H1 (cell line): Measurements from ENCODE around the gene LPIN2. TPM values are rescaled to one million over a fixed set of nuclear protein-coding genes. Genes with fewer than 3 reads are reported as not detected.

Experiments used
- CTCF ChIA-PET: fragments of 300-600 bp; sonication (Branson Sonifier 250); formaldehyde crosslinking; loops from one replicate; lab custom pipeline; 2021; ENCODE audit not compliant: partially characterized antibody; lab: Charles Lee
- POLR2A ChIA-PET: fragments of 300-600 bp; sonication (Branson Sonifier 250); formaldehyde crosslinking; loops from one replicate; lab custom pipeline; 2021; ENCODE audit warnings: inconsistent platforms; ENCODE audit not compliant: partially characterized antibody; lab: Charles Lee
- DNase-seq, 2 experiments: peaks; one replicate each; pipeline versions ENCODE4 v3.0.0 to v3.0.0-alpha.2; 2010 to 2022; ENCODE audit warnings: low spot score in 2 of 2, low read depth in 1 of 2, mixed read lengths in 1 of 2
- FAIRE-seq: peaks from 2 replicates; lab custom pipeline; 2011; peaks lifted over from hg19 to GRCh38; lab: Jason Lieb, UNC
- H2AFZ ChIP-seq: 2 replicates; pipeline ENCODE4 v1.8.1; 2012; ENCODE audit warnings: low read length, inconsistent platforms
- H2AK5ac ChIP-seq: 2 replicates; pipeline ENCODE4 v1.6.1; 2013; ENCODE audit warnings: low read depth, low read length
- H2BK120ac ChIP-seq: replicated peaks from 2 replicates; pipeline ENCODE3; 2013; ENCODE audit warnings: low read depth, low read length, inconsistent platforms
- H2BK12ac ChIP-seq: 2 replicates; pipeline ENCODE4 v1.6.1; 2013; ENCODE audit warnings: low read depth, low read length
- H2BK15ac ChIP-seq: 2 replicates; pipeline ENCODE4 v1.6.1; 2013; ENCODE audit warnings: low read length
- H2BK20ac ChIP-seq: 2 replicates; pipeline ENCODE4 v1.6.1; 2013; ENCODE audit warnings: low read length
- H2BK5ac ChIP-seq: 2 replicates; pipeline ENCODE4 v1.6.1; 2013; ENCODE audit warnings: low read depth, low read length
- H3K14ac ChIP-seq: 2 replicates; pipeline ENCODE4 v1.6.1; 2013; ENCODE audit warnings: inconsistent platforms; ENCODE audit not compliant: insufficient read length
- H3K18ac ChIP-seq: 2 replicates; pipeline ENCODE4 v1.6.1; 2013; ENCODE audit warnings: low read length; ENCODE audit errors: extremely low read depth
- H3K23ac ChIP-seq: 2 replicates; pipeline ENCODE4 v1.6.1; 2013; ENCODE audit warnings: inconsistent platforms; ENCODE audit not compliant: insufficient read length
- H3K23me2 ChIP-seq: 2 replicates; pipeline ENCODE4 v1.6.1; 2013; ENCODE audit warnings: low read depth, low read length
- H3K27ac ChIP-seq: 2 replicates; pipeline ENCODE4 v1.6.1; 2011; ENCODE audit warnings: low read depth, low read length, inconsistent platforms
- H3K27me3 ChIP-seq, 4 experiments: replicated peaks in 1 of 4; 1 replicate in 1 of 4; 2 replicates in 3 of 4; pipeline versions ENCODE4 v1.6.1 to v1.8.1; 2011 to 2013; ENCODE audit warnings: low read length in 3 of 4, mild to moderate bottlenecking in 3 of 4, inconsistent platforms in 2 of 4, mixed read lengths in 2 of 4, moderate library complexity in 1 of 4; ENCODE audit not compliant: control insufficient read depth in 3 of 4, insufficient read depth in 3 of 4; ENCODE audit errors: extremely low read depth in 1 of 4
- H3K36me3 ChIP-seq, 4 experiments: 2 replicates each; pipeline versions ENCODE4 v1.6.1 to v1.8.1; 2011 to 2013; ENCODE audit warnings: mild to moderate bottlenecking in 4 of 4, low read length in 3 of 4, moderate library complexity in 2 of 4, control low read depth in 1 of 4, inconsistent platforms in 1 of 4; ENCODE audit not compliant: insufficient read depth in 4 of 4, control insufficient read depth in 2 of 4
- H3K4ac ChIP-seq: replicated peaks from 2 replicates; pipeline ENCODE3; 2013; ENCODE audit warnings: low read length, low read depth, mixed read lengths, inconsistent platforms; ENCODE audit not compliant: insufficient read length
- H3K4me1 ChIP-seq, 4 experiments: replicated peaks in 1 of 4; 1 replicate in 1 of 4; 2 replicates in 3 of 4; pipeline versions ENCODE4 v1.6.1 to v1.8.1; 2011 to 2013; ENCODE audit warnings: low read length in 3 of 4, inconsistent platforms in 2 of 4, mixed read lengths in 1 of 4; ENCODE audit not compliant: insufficient read depth in 4 of 4, control insufficient read depth in 3 of 4
- H3K4me2 ChIP-seq, 2 experiments: 2 replicates each; pipeline versions ENCODE4 v1.6.1 to v1.8.1; 2011 to 2013; ENCODE audit warnings: low read depth in 2 of 2, low read length in 2 of 2, control low read depth in 1 of 2, inconsistent platforms in 1 of 2, mild to moderate bottlenecking in 1 of 2; ENCODE audit not compliant: insufficient read depth in 1 of 2
- H3K4me3 ChIP-seq, 4 experiments: fragments of 200-600, 300-600 bp in 1 of 4; sonication (generic), shearing (Covaris generic), sonication (Bioruptor Twin) in 1 of 4; 2 replicates each; pipeline versions ENCODE4 v1.5.1 to v1.8.1; 2011 to 2016; ENCODE audit warnings: low read length in 4 of 4, low read depth in 3 of 4, control low read depth in 2 of 4, inconsistent platforms in 2 of 4, mild to moderate bottlenecking in 2 of 4, mixed read lengths in 1 of 4, moderate library complexity in 1 of 4; ENCODE audit not compliant: insufficient read depth in 2 of 4; ENCODE audit errors: extremely low read depth in 1 of 4
- H3K56ac ChIP-seq: replicated peaks from 2 replicates; pipeline ENCODE3; 2013; ENCODE audit warnings: low read depth, mild to moderate bottlenecking, mixed read lengths, low read length, inconsistent platforms; ENCODE audit not compliant: insufficient read length
- H3K79me1 ChIP-seq: 2 replicates; pipeline ENCODE4 v1.6.1; 2013; ENCODE audit warnings: low read depth, low read length, control low read depth
- H3K79me2 ChIP-seq, 2 experiments: 2 replicates each; pipeline versions ENCODE4 v1.6.1 to v1.8.1; 2012 to 2013; ENCODE audit warnings: low read length in 2 of 2, mild to moderate bottlenecking in 2 of 2, inconsistent platforms in 1 of 2; ENCODE audit not compliant: insufficient read depth in 2 of 2, control insufficient read depth in 1 of 2
- H3K9ac ChIP-seq, 4 experiments: replicated peaks in 1 of 4; 1 replicate in 1 of 4; 2 replicates in 3 of 4; pipeline versions ENCODE4 v1.6.1 to v1.8.1; 2011 to 2013; ENCODE audit warnings: low read depth in 3 of 4, low read length in 3 of 4, control low read depth in 2 of 4, mild to moderate bottlenecking in 2 of 4, moderate library complexity in 2 of 4, inconsistent platforms in 1 of 4; ENCODE audit errors: extremely low read depth in 1 of 4
- H3K9me3 ChIP-seq, 2 experiments: 2 replicates each; pipeline versions ENCODE4 v1.6.1 to v1.8.1; 2012 to 2013; ENCODE audit warnings: mild to moderate bottlenecking in 2 of 2, moderate library complexity in 2 of 2, control low read depth in 1 of 2, inconsistent platforms in 1 of 2, low read depth in 1 of 2, low read length in 1 of 2, mixed read lengths in 1 of 2; ENCODE audit not compliant: insufficient read depth in 2 of 2
- H4K20me1 ChIP-seq, 2 experiments: replicated peaks in 1 of 2; 2 replicates each; pipeline versions ENCODE3 to v1.8.1; 2011 to 2013; ENCODE audit warnings: inconsistent platforms in 2 of 2, low read length in 2 of 2, mild to moderate bottlenecking in 1 of 2; ENCODE audit not compliant: insufficient read depth in 2 of 2, control insufficient read depth in 1 of 2
- H4K5ac ChIP-seq: 2 replicates; pipeline ENCODE4 v1.6.1; 2013; ENCODE audit warnings: low read length, low read depth, mixed read lengths, inconsistent platforms; ENCODE audit not compliant: insufficient read length
- H4K8ac ChIP-seq: 2 replicates; pipeline ENCODE4 v1.8.0; 2013; ENCODE audit warnings: mild to moderate bottlenecking, moderate library complexity, low read length, inconsistent platforms; ENCODE audit not compliant: insufficient read depth; ENCODE audit errors: extremely low read depth
- H4K91ac ChIP-seq: replicated peaks from 2 replicates; pipeline ENCODE3; 2013; ENCODE audit warnings: low read length, mixed read lengths, inconsistent platforms; ENCODE audit not compliant: insufficient read length
- CEBPB ChIP-seq: IDR thresholded peaks from 2 replicates; pipeline ENCODE4 v1.6.1; 2012; ENCODE audit warnings: low read depth, low read length
- GABPA ChIP-seq: IDR thresholded peaks from 2 replicates; pipeline ENCODE4 v1.6.1; 2011; ENCODE audit warnings: mild to moderate bottlenecking, low read length, moderate library complexity, borderline replicate concordance; ENCODE audit not compliant: insufficient read depth
- GTF2F1 ChIP-seq: IDR thresholded peaks from 2 replicates; pipeline ENCODE4 v1.6.1; 2012; ENCODE audit warnings: low read depth, low read length, improper control_type of control experiment, borderline replicate concordance
- SIRT6 ChIP-seq: IDR thresholded peaks from one replicate; pipeline ENCODE4 v1.7.1; 2012; ENCODE audit warnings: low read length, inconsistent platforms
- SIX5 ChIP-seq: IDR thresholded peaks from 2 replicates; pipeline ENCODE4 v1.6.1; 2011; ENCODE audit warnings: mild to moderate bottlenecking, low read depth, low read length
- SP2 ChIP-seq: IDR thresholded peaks from 2 replicates; pipeline ENCODE4 v1.6.1; 2012; ENCODE audit warnings: mild to moderate bottlenecking, low read length, inconsistent platforms
- SRF ChIP-seq: IDR thresholded peaks from 2 replicates; pipeline ENCODE4 v1.6.1; 2011; ENCODE audit warnings: mild to moderate bottlenecking, low read depth, low read length, moderate library complexity
- WGBS, 2 experiments: shearing (Covaris generic) in 1 of 2; methylation state at CpG; one replicate each; pipeline versions ENCODE4 v1.1.6 to v1.1.7; 2013 to 2015; ENCODE audit warnings: low lambda C conversion rate in 2 of 2, mixed read lengths in 2 of 2, inconsistent platforms in 1 of 2, low coverage in 1 of 2, missing lambda C conversion rate in 1 of 2; ENCODE audit not compliant: insufficient replicate concordance in 2 of 2, insufficient coverage in 1 of 2, insufficient read length in 1 of 2; ENCODE audit errors: extremely low coverage in 1 of 2, missing lambda C conversion rate in 1 of 2; 5-methylcytosine and 5-hydroxymethylcytosine counted together
- polyA plus RNA-seq, 7 experiments: library from polyadenylated mRNA; depleted of rRNA in 3 of 7; stranded (reverse) in 5 of 7; unstranded in 2 of 7; fragments of >200 nt in 5 of 7; fragments of 200-250 nt in 2 of 7; gene quantifications; 1 replicate in 5 of 7; 2 replicates in 1 of 7; 4 replicates in 1 of 7; pipeline versions ENCODE4 v1.2.1 to v1.2.3, GENCODE V29; 2011 to 2013; ENCODE audit warnings: missing spikeins in 2 of 7, mixed read lengths in 2 of 7
- total RNA-seq: library from RNA; stranded (reverse); fragmentation: NEBNext Ultra II Directional; extraction: Animal tissue kit (Norgen Biotek cat#: 25700); gene quantifications from 2 replicates; pipeline ENCODE4 v1.2.1, GENCODE V29; 2021

The LPIN2 gene
- total and polyA plus RNA-seq, 2 of the 8 experiments (the other 6 are each of a cell fraction or from before 2014, with no cell fraction given) = 7.4 to 14.2 TPM

DNA sequence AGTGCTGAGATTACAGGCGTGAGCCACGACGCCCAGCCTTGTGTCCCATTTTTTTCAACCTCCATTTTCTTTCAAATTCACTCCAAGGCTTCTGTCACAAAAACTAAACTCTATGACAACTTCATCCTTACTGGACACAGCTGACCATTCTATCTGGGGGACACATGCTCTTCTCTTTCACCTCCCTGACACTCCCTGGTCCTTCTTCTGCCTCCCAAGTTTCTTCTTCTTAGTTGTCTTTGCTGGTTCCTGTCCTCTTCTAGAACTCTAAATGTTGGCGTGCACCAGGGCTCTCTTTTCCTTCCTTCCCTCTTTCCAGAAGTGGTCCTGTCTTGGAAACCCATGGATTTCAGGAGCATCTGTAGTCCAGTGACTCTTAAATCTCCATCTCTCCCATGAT is 40.1 kb upstream of the LPIN2 start:
- Histone ChIP-seq H4K20me1 (no peaks in the 10 kb centered on the region), H3K56ac (no peak overlapping the region), H2BK20ac (no peak overlapping the region; the same call in 1 of the 2 replicates), H3K18ac (no peak overlapping the region)
- TF ChIP-seq CEBPB (no peak), GABPA (no peak), GTF2F1 (no peak), SIX5 (no peak), SRF (no peak), SP2 (no peak), SIRT6 (no peak)
- TF ChIP-seq, all 59 proteins: peak for 0
- no peak overlapping the region for H4K8ac ChIP-seq
- no peak overlapping the region for H3K4me3 ChIP-seq
- H3K14ac ChIP-seq = no peak overlapping the region
- H3K23ac ChIP-seq = no peak overlapping the region
- H3K9me3 ChIP-seq = 0 out of 4 replicates have a peak, but pooled peaks cover 0 to 4% of the 10 kb centered on the region in 2 experiments
- no peaks in the 10 kb centered on the region for H3K79me2 ChIP-seq
- H3K4me1 ChIP-seq = no peaks in the 10 kb centered on the region
- H2AFZ ChIP-seq = no peak overlapping the region
- H2BK15ac ChIP-seq = no peak overlapping the region
- FAIRE-seq = no peak
- H4K5ac ChIP-seq = no peak overlapping the region
- no peak overlapping the region for H2BK12ac ChIP-seq
- H2BK5ac ChIP-seq = no peak overlapping the region
- no peak overlapping the region for H2BK120ac ChIP-seq
- POLR2A ChIA-PET = no interaction called here
- CTCF ChIA-PET = interaction anchor here (1.0 kb wide), 2 partner anchors 10 to 12 kb away, joined by 4 read pairs; no protein-coding TSS in a partner anchor
- no peak overlapping the region for H3K27ac ChIP-seq
- H3K27me3 ChIP-seq = no peaks in the 10 kb centered on the region
- H3K79me1 ChIP-seq = no peaks in the 10 kb centered on the region
- no peak overlapping the region for H3K9ac ChIP-seq
- no peak overlapping the region for H3K4me2 ChIP-seq
- no peak overlapping the region for H3K4ac ChIP-seq
- no peak overlapping the region for H4K91ac ChIP-seq
- H2AK5ac ChIP-seq = no peak overlapping the region
- WGBS, 2 experiments = 96% methylated on average over 4 of the region's 4 CpGs; no CpG with 5 or more reads in 1 of the 2 experiments
- DNase-seq = no peak
- no peaks in the 10 kb centered on the region for H3K36me3 ChIP-seq
- H3K23me2 ChIP-seq = no peaks in the 10 kb centered on the region
